ENCODE data around the gene ANKRD6. TPM values are rescaled to one million over a fixed set of nuclear protein-coding genes. Genes with fewer than 3 reads are reported as not detected.

Gene ANKRD6
- total RNA-seq, 1 experiment from 2014 or later: 5.6 TPM

DNA sequence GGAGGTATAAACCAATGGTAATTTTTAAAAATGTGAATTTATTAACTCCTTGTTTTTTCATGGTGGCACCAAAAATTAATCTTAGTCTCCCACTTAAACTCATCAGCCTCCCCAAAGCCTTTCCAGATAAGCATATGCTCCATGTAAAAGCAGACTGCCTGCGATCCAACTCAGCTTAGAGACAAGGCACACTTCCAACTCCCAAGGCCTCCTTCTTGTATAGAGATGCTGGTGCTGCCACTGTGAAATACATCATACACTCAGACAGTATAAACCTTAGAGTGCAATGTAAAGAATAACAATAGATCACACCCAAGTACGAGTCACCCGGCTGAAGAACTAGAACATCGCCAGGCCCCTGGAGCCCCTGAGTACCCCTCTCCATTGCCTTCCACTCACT lies 2.0 kb downstream of the ANKRD6 start:
- no peak overlapping the region for H3K4me2 ChIP-seq (ENCODE audit: insufficient read depth, insufficient read length, low read length)
- TF ChIP-seq, protein P1, sequence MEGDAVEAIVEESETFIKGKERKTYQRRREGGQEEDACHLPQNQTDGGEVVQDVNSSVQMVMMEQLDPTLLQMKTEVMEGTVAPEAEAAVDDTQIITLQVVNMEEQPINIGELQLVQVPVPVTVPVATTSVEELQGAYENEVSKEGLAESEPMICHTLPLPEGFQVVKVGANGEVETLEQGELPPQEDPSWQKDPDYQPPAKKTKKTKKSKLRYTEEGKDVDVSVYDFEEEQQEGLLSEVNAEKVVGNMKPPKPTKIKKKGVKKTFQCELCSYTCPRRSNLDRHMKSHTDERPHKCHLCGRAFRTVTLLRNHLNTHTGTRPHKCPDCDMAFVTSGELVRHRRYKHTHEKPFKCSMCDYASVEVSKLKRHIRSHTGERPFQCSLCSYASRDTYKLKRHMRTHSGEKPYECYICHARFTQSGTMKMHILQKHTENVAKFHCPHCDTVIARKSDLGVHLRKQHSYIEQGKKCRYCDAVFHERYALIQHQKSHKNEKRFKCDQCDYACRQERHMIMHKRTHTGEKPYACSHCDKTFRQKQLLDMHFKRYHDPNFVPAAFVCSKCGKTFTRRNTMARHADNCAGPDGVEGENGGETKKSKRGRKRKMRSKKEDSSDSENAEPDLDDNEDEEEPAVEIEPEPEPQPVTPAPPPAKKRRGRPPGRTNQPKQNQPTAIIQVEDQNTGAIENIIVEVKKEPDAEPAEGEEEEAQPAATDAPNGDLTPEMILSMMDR (conservative IDR thresholded peaks at IDR 0.05): no peak
- no peak overlapping the region for H3K18ac ChIP-seq (ENCODE audit: insufficient read length, low read depth, low read length)
- Mint-ChIP-seq H3K36me3 (ENCODE audit: insufficient read depth in 1 of 3, low read depth in 3 of 3) (no peaks in the 10 kb centered on the region), H3K27ac (no peak overlapping the region), H3K4me3 (no peak overlapping the region), H3K9me3 (peaks cover 0 to under 1% of the 10 kb centered on the region in 2 experiments; a peak in 1 of 5 replicates), H3K27me3 (ENCODE audit: low read depth) (peaks cover 90% of the 10 kb centered on the region), H3K4me1 (peaks cover 26 to 27% of the 10 kb centered on the region in 2 experiments)
- H3K4ac ChIP-seq (ENCODE audit: low read depth, low read length): no peak overlapping the region
- no peaks in the 10 kb centered on the region for H3K4me1 ChIP-seq (ENCODE audit: insufficient read depth, low read length)
- no peak for DNase-seq
- no peak overlapping the region for H2BK120ac ChIP-seq (ENCODE audit: low read depth, low read length, poor library complexity, severe bottlenecking)
- H3T11ph ChIP-seq (ENCODE audit: low read length): no peak overlapping the region
- no peak overlapping the region for H4K8ac ChIP-seq (replicated peaks; ENCODE audit: insufficient read length, low read depth, low read length)
- H3K23ac ChIP-seq (ENCODE audit: insufficient read length, low read depth, low read length): no peak overlapping the region
- no peak overlapping the region for H2BK20ac ChIP-seq (ENCODE audit: low read depth, low read length, poor library complexity, severe bottlenecking)
- H4K5ac ChIP-seq (ENCODE audit: insufficient read length, low read depth, low read length): no peak overlapping the region
- H4K20me1 ChIP-seq (ENCODE audit: control insufficient read depth, insufficient read depth, insufficient read length): no peaks in the 10 kb centered on the region
- H2AK5ac ChIP-seq (ENCODE audit: insufficient read length, low read length): no peak overlapping the region
- no peak overlapping the region for H3K9ac ChIP-seq (ENCODE audit: extremely low read depth, insufficient read length, low read length)
- H2BK12ac ChIP-seq (ENCODE audit: insufficient read length, low read depth, low read length): no peak overlapping the region
- no peak overlapping the region for H2BK5ac ChIP-seq (ENCODE audit: insufficient read length, low read length)
- no peak overlapping the region for H4K91ac ChIP-seq (ENCODE audit: insufficient read length, low read depth, low read length)
- no peak overlapping the region for H3K56ac ChIP-seq (ENCODE audit: insufficient read length, low read depth, low read length)
- no peaks in the 10 kb centered on the region for H3K9me3 ChIP-seq (ENCODE audit: control insufficient read depth, low read depth, low read length)
- no peaks in the 10 kb centered on the region for H3K79me1 ChIP-seq (ENCODE audit: insufficient read depth, low read depth, low read length, poor library complexity, severe bottlenecking)
- H3K27ac ChIP-seq (ENCODE audit: insufficient read length, low read depth, low read length): no peak overlapping the region
- H3K23me2 ChIP-seq (ENCODE audit: insufficient read length, low read depth, low read length, poor library complexity, severe bottlenecking): peaks cover 7% of the 10 kb centered on the region
- H3K14ac ChIP-seq (ENCODE audit: insufficient read depth, low read length): no peak overlapping the region
- no peaks in the 10 kb centered on the region; the same call in none of the 2 replicates for H3K27me3 ChIP-seq (ENCODE audit: insufficient read depth, low read length)
- no peak overlapping the region for H2AFZ ChIP-seq (ENCODE audit: low read length)
- WGBS (ENCODE audit: extremely low coverage, insufficient read length, low lambda C conversion rate): no CpG with 5 or more reads among the region's 4 CpGs
- no peak overlapping the region for H2BK15ac ChIP-seq (ENCODE audit: low read depth, low read length)
- H3K79me2 ChIP-seq (ENCODE audit: insufficient read depth, low read length): no peaks in the 10 kb centered on the region
